Panc1 (cell line): ENCODE results near the gene INTS3. TPM values are rescaled to one million over a fixed set of nuclear protein-coding genes. Genes with fewer than 3 reads are reported as not detected.
"Not testable (repeated sequence)": the region's sequence is repeated elsewhere in the genome, so short reads cannot be mapped to it uniquely, and the experiment has no call there.

Experiments used
- ATAC-seq: fragments of 200-7000 bp; cut with Tn5 transposase; 2 replicates; pipeline ENCODE4 v1.9.1; 2020; ENCODE audit warnings: mild to moderate bottlenecking, moderate library complexity
- BruUV-seq: library from RNA; stranded (reverse); fragments of 400-500 nt; replicated peaks from 2 replicates; lab custom pipeline; 2021; lab: Mats Ljungman, UMichigan
- CTCF ChIA-PET: fragments of 300-600 bp; sonication (Branson Sonifier 250); formaldehyde crosslinking; loops from one replicate; lab custom pipeline; 2022; ENCODE audit warnings: antibody characterized with exemption; lab: Charles Lee
- POLR2A ChIA-PET: fragments of 300-600 bp; sonication (Branson Sonifier 250); formaldehyde crosslinking; loops from one replicate; lab custom pipeline; 2022; ENCODE audit warnings: antibody characterized with exemption; lab: Charles Lee
- DNase-seq: peaks from one replicate; pipeline ENCODE4 v3.0.0-alpha.2; 2010; ENCODE audit warnings: low read depth, low spot score
- H3K27ac ChIP-seq: 2 replicates; pipeline ENCODE4 v1.5.1; 2011; ENCODE audit warnings: mild to moderate bottlenecking, low read length, inconsistent platforms
- H3K27me3 ChIP-seq: fragments of 200-500 bp; sonication (Bioruptor generic); 2 replicates; pipeline ENCODE4 v1.6.0; 2014; ENCODE audit warnings: low read length, inconsistent platforms; ENCODE audit not compliant: control insufficient read depth, insufficient read depth
- H3K36me3 ChIP-seq: fragments of 200-500 bp; sonication (Bioruptor generic); 2 replicates; pipeline ENCODE4 v1.5.1; 2014; ENCODE audit warnings: inconsistent platforms, mild to moderate bottlenecking, low read length, moderate library complexity; ENCODE audit not compliant: control insufficient read depth, insufficient read depth
- H3K4me1 ChIP-seq: 2 replicates; pipeline ENCODE4 v1.5.1; 2011; ENCODE audit warnings: inconsistent platforms, mild to moderate bottlenecking, low read length, moderate library complexity; ENCODE audit not compliant: control insufficient read depth, insufficient read depth
- H3K4me3 ChIP-seq, 2 experiments: 2 replicates each; pipeline ENCODE4 v1.5.1; 2011 to 2012; ENCODE audit warnings: low read depth in 2 of 2, low read length in 2 of 2, mild to moderate bottlenecking in 2 of 2, inconsistent platforms in 1 of 2, moderate library complexity in 1 of 2
- H3K9me3 ChIP-seq: fragments of 200-500 bp; sonication (Bioruptor generic); 2 replicates; pipeline ENCODE4 v1.5.1; 2014; ENCODE audit warnings: low read depth, mild to moderate bottlenecking, inconsistent platforms, low read length, moderate library complexity; ENCODE audit not compliant: control insufficient read depth, insufficient read depth
- CTCF ChIP-seq: fragments of 450-650 bp; IDR thresholded peaks from 2 replicates; pipeline ENCODE4 v1.5.1; 2017; ENCODE audit warnings: mild to moderate bottlenecking
- POLR2AphosphoS5 ChIP-seq: IDR thresholded peaks from 2 replicates; pipeline ENCODE4 v1.6.1; 2012; ENCODE audit warnings: mild to moderate bottlenecking, low read depth, low read length, moderate library complexity
- REST ChIP-seq, 2 experiments: IDR thresholded peaks; 2 replicates each; pipeline ENCODE4 v1.6.1; 2011 to 2012; ENCODE audit warnings: low read depth in 2 of 2, control low read depth in 1 of 2, low read length in 1 of 2, mild to moderate bottlenecking in 1 of 2, moderate library complexity in 1 of 2; ENCODE audit not compliant: insufficient read depth in 1 of 2
- SIN3A ChIP-seq: IDR thresholded peaks from 2 replicates; pipeline ENCODE4 v1.6.1; 2012; ENCODE audit warnings: low read depth, mild to moderate bottlenecking, low read length, moderate library complexity, borderline replicate concordance; ENCODE audit not compliant: insufficient read depth
- TCF7L2 ChIP-seq: IDR thresholded peaks from 2 replicates; pipeline ENCODE4 v1.6.1; 2011; ENCODE audit warnings: mild to moderate bottlenecking, low read depth, low read length, inconsistent platforms
- in situ Hi-C: cut with HindIII; loops from 2 replicates; pipeline ENCODE4 v1.10.0; 2016; ENCODE audit warnings: low sequenced_read_pairs, low pct_unique_long_range_greater_than_20kb
- intact Hi-C: fragments of 100-400 bp; cut with micrococcal nuclease; formaldehyde crosslinking; loops from one replicate; pipeline ENCODE4 v1.10.0; 2022; ENCODE audit not compliant: unreplicated experiment
- total RNA-seq: library from RNA; stranded (reverse); gene quantifications from one replicate; pipeline ENCODE4 v1.2.1, GENCODE V29; 2021; ENCODE audit not compliant: unreplicated experiment

INTS3 gene
- total RNA-seq, 1 experiment from 2014 or later = 77.3 TPM

DNA sequence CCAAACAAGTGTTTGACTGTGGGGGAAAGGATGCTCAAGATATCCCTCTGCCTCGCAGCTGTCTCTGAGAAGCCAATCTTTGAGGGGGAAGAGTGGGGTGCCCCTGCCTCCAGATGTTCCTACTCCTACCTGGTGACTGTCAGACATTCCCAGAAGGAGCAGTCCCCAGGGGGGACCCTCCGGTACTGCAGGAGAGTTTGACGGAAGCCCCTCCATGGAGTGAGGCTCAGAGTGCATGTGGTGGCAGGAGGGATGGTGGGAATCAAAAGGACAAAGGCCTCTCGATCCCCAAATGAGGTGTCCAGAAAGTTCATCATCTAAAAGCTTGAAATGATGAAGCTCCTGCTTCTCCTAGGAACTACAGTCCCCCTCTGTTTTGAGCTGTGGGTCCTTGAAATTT lies 52.7 kb downstream of the INTS3 start:
- ATAC-seq = no peak
- TF ChIP-seq POLR2AphosphoS5 = no peak
- intact Hi-C loops (no loop called here), in situ Hi-C loops (no loop called here)
- Histone ChIP-seq H3K27me3 (no peaks in the 10 kb centered on the region), H3K4me3 (no peak overlapping the region), H3K4me1 (peaks cover 9% of the 10 kb centered on the region), H3K9me3 (no peaks in the 10 kb centered on the region), H3K36me3 (peaks cover 3% of the 10 kb centered on the region; the same call in 1 of the 2 replicates), H3K27ac (no peak overlapping the region)
- ChIA-PET POLR2A (interaction anchor here (0.6 kb wide), 1 partner anchor 1552 kb away, joined by 4 read pairs; no protein-coding TSS in a partner anchor), CTCF (no interaction called here)
- no TSS peak for BruUV-seq
- no peak for DNase-seq

DNA sequence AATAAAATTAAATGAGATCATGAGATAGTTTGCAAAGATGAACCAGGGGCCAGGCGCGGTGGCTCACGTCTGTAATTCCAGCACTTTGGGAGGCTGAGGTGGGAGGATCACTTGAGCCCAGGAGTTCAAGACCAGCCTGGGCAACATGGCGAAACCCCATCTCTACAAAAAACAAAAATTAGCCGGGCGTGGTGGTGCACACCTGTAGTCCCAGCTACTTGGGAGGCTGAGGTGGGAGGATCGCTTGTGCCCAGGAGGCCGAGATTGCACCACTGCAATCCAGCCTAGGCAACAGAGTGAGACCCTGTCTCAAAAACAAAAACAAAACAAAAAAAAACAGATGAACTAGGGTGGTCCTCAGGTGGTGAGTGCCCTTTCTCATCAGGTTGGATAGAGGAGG lies 54.8 kb downstream of the INTS3 start:
- peak overlapping the region; percentile 80 for H3K27ac ChIP-seq
- BruUV-seq, in situ Hi-C loops: not testable (repeated sequence)

DNA sequence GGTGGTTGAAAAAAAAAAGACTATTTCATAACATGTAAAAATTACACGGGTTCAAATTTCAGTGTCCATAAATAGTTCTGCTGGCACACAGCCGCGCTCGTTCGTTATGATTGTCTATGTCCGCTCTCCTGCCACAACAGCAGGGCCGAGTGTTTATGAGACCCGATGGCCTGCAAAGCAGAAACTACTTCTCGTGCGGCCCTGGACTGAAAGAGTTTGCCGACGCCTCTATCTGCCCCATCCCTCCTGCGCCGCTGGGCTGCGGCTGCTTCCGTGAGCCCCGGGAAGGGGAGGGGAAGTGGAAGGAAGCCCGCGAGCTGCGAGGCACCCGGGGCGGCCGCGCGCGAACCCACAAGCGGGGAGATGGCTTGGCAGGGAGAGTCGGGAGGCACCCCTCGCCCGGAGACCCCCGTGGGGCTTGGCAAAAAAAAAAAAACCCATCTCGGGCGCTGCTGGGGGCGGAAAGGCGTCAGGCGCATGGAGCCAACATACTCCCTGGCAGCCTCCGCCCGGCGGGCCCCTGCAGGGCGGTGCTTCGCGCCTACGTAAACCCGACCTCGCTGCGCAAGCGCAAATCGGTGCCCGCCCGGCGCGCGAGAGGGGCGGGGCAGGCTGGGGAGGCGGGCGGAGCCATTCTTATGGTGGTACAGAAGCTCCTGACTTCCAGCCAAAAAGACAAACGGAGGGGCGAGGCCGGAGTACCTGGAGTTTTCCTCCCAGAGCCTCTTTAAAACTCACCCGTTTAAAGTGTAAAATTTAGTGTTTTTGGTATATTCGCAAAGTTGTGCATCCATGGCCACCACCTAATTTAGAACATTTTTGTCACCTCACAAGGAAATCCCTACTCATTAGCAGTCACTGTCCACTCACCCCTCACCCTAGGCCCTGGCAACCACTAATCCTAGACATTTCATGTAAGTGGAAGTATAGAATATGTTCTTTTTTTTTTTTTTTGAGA lies 55.7 kb downstream of the INTS3 start:
- peak; percentile 97 for ATAC-seq
- peak overlapping the region; percentile 80 for H3K27ac ChIP-seq
- in situ Hi-C loops = no loop called here
- peaks cover 6% of the 10 kb centered on the region; the same call in 1 of the 2 replicates for H3K4me1 ChIP-seq
- peak; percentile 95 for TF ChIP-seq POLR2AphosphoS5
- peak; percentile 86; the same call in 1 of the 2 replicates for TF ChIP-seq SIN3A
- TF ChIP-seq CTCF = no peak
- TF ChIP-seq REST (IDR thresholded peaks at IDR 0.05; ENCODE audit: insufficient read depth in 1 of 2, low read depth in 2 of 2, low read length in 1 of 2) = no peak
- 0 out of 2 replicates have a peak, but pooled peaks have one; percentile 12 for TF ChIP-seq TCF7L2
- ChIA-PET CTCF (interaction anchor here (0.7 kb wide), 2 partner anchors 9 to 360 kb away, joined by 3 to 4 read pairs; no protein-coding TSS in a partner anchor), POLR2A (interaction anchor here (0.5 to 0.7 kb wide), 2 partner anchors 11 to 210 kb away, joined by 4 read pairs; no protein-coding TSS in a partner anchor)
- TSS peak; percentile 99 for BruUV-seq
- peak overlapping the region; percentile 75 for H3K4me3 ChIP-seq
- DNase-seq = peak; percentile 54
- H3K36me3 ChIP-seq = no peaks in the 10 kb centered on the region
- intact Hi-C loops = no loop called here
- no peaks in the 10 kb centered on the region for H3K9me3 ChIP-seq
- no peaks in the 10 kb centered on the region for H3K27me3 ChIP-seq

More for the DNA sequence above, 54.8 kb downstream of the INTS3 start:
- POLR2A ChIA-PET = interaction anchor here (0.6 kb wide), 1 partner anchor 143 kb away, joined by 4 read pairs; no protein-coding TSS in a partner anchor
- H3K36me3 ChIP-seq, intact Hi-C loops, H3K4me1 ChIP-seq, H3K27me3 ChIP-seq, DNase-seq, ATAC-seq, H3K9me3 ChIP-seq, CTCF ChIA-PET: not testable (repeated sequence)
- peak overlapping the region; percentile 75 for H3K4me3 ChIP-seq
